Midbrain (tissue), 1 donor: ENCODE measurements around the gene CORO2B.
"Not testable (repeated sequence)": the region's sequence is repeated elsewhere in the genome, so short reads cannot be mapped to it uniquely, and the experiment has no call there.

Experiments used
- DNase-seq: peaks from one replicate; lab custom pipeline; 2025; lab: John Stamatoyannopoulos, UW

CORO2B gene

GRCh38 chr15:68592054-68592453 is 13.3 kb downstream of the CORO2B start:
- no peak for DNase-seq

- DNase-seq = no peak
Observed at GRCh38 chr15:68592544-68592943, 13.8 kb downstream of the CORO2B start.

GRCh38 chr15:68593341-68593740 is 14.5 kb downstream of the CORO2B start:
- no peak for DNase-seq

GRCh38 chr15:68593828-68594532 is 15.2 kb downstream of the CORO2B start:
- no peak for DNase-seq

- no peak for DNase-seq
Observed at GRCh38 chr15:68594533-68595259, 15.9 kb downstream of the CORO2B start.

- DNase-seq = no peak
Observed at GRCh38 chr15:68595260-68595564, 16.4 kb downstream of the CORO2B start.

GRCh38 chr15:68595761-68596160 is 17.0 kb downstream of the CORO2B start:
- DNase-seq = no peak

GRCh38 chr15:68596691-68597090 is 17.9 kb downstream of the CORO2B start:
- no peak for DNase-seq

- DNase-seq = no peak
Observed at GRCh38 chr15:68597581-68597980, 18.8 kb downstream of the CORO2B start.

- DNase-seq = no peak
Observed at GRCh38 chr15:68598171-68599152, 19.7 kb downstream of the CORO2B start.

- DNase-seq = no peak
Observed at GRCh38 chr15:68599153-68599545, 20.4 kb downstream of the CORO2B start.

GRCh38 chr15:68599560-68600071 is 20.8 kb downstream of the CORO2B start:
- no peak for DNase-seq

GRCh38 chr15:68601206-68602197 is 22.7 kb downstream of the CORO2B start:
- DNase-seq = no peak

- no peak for DNase-seq
Observed at GRCh38 chr15:68602459-68603215, 23.8 kb downstream of the CORO2B start.

- no peak for DNase-seq
Observed at GRCh38 chr15:68603216-68603595, 24.4 kb downstream of the CORO2B start.

- no peak for DNase-seq
Observed at GRCh38 chr15:68603951-68604350, 25.2 kb downstream of the CORO2B start.

- DNase-seq = not testable (repeated sequence)
Observed at GRCh38 chr15:68604840-68605478, 26.2 kb downstream of the CORO2B start.

GRCh38 chr15:68606375-68606774 is 27.6 kb downstream of the CORO2B start:
- no peak for DNase-seq

GRCh38 chr15:68608206-68608843 is 29.5 kb downstream of the CORO2B start:
- peak; percentile 77 for DNase-seq
